ENCODE results near the gene GGTLC2.
"Not testable (repeated sequence)": the region's sequence is repeated elsewhere in the genome, so short reads cannot be mapped to it uniquely, and the experiment has no call there.

The GGTLC2 gene

GRCh38 chr22:22644314-22644713 lies at the start of gene GGTLC2:
Gene GGTLC2, plus strand, starts transcription at chr22:22644614. Its CDS starts 1,732 bp downstream, at chr22:22646346.
- not testable (repeated sequence) for DNase-seq (ENCODE audit: low read depth in 2 of 2)

- DNase-seq (ENCODE audit: low read depth in 2 of 2): no peak
Measured at GRCh38 chr22:22595001-22595835, 49.2 kb upstream of the GGTLC2 start.

- DNase-seq (ENCODE audit: low read depth in 2 of 2): no peak
Measured at GRCh38 chr22:22598144-22598543, 46.3 kb upstream of the GGTLC2 start.

GRCh38 chr22:22599248-22599647 lies 45.2 kb upstream of the GGTLC2 start:
- no peak for DNase-seq (ENCODE audit: low read depth in 2 of 2)

GRCh38 chr22:22600531-22601261 lies 43.7 kb upstream of the GGTLC2 start:
- DNase-seq (ENCODE audit: low read depth in 2 of 2): no peak

- no peak for DNase-seq (ENCODE audit: low read depth in 2 of 2)
Measured at GRCh38 chr22:22603470-22603947, 40.9 kb upstream of the GGTLC2 start.

- DNase-seq (ENCODE audit: low read depth in 2 of 2): no peak
Measured at GRCh38 chr22:22604326-22605073, 39.9 kb upstream of the GGTLC2 start.

GRCh38 chr22:22605074-22605404 lies 39.4 kb upstream of the GGTLC2 start:
- DNase-seq (ENCODE audit: low read depth in 2 of 2): no peak

GRCh38 chr22:22608022-22608421 lies 36.4 kb upstream of the GGTLC2 start:
- not testable (repeated sequence) for DNase-seq (ENCODE audit: low read depth in 2 of 2)

- no peak for DNase-seq (ENCODE audit: low read depth in 2 of 2)
Measured at GRCh38 chr22:22609291-22609690, 35.1 kb upstream of the GGTLC2 start.

GRCh38 chr22:22612516-22612915 lies 31.9 kb upstream of the GGTLC2 start:
- no peak for DNase-seq (ENCODE audit: low read depth in 2 of 2)

GRCh38 chr22:22614065-22614464 lies 30.3 kb upstream of the GGTLC2 start:
- DNase-seq (ENCODE audit: low read depth in 2 of 2): no peak

GRCh38 chr22:22616636-22617035 lies 27.8 kb upstream of the GGTLC2 start:
- no peak for DNase-seq (ENCODE audit: low read depth in 2 of 2)

- DNase-seq (ENCODE audit: low read depth in 2 of 2): no peak
Measured at GRCh38 chr22:22618448-22618847, 26.0 kb upstream of the GGTLC2 start.

- DNase-seq (ENCODE audit: low read depth in 2 of 2): no peak
Measured at GRCh38 chr22:22618923-22619322, 25.5 kb upstream of the GGTLC2 start.

- no peak for DNase-seq (ENCODE audit: low read depth in 2 of 2)
Measured at GRCh38 chr22:22619765-22620414, 24.5 kb upstream of the GGTLC2 start.

- DNase-seq (ENCODE audit: low read depth in 2 of 2): not testable (repeated sequence)
Measured at GRCh38 chr22:22628546-22629495, 15.6 kb upstream of the GGTLC2 start.

GRCh38 chr22:22631223-22631652 lies 13.2 kb upstream of the GGTLC2 start:
- not testable (repeated sequence) for DNase-seq (ENCODE audit: low read depth in 2 of 2)

- not testable (repeated sequence) for DNase-seq (ENCODE audit: low read depth in 2 of 2)
Measured at GRCh38 chr22:22632226-22632625, 12.2 kb upstream of the GGTLC2 start.

GRCh38 chr22:22633533-22633932 lies 10.9 kb upstream of the GGTLC2 start:
- DNase-seq (ENCODE audit: low read depth in 2 of 2): not testable (repeated sequence)
